ENCODE results near the gene SNW1.

DNA sequence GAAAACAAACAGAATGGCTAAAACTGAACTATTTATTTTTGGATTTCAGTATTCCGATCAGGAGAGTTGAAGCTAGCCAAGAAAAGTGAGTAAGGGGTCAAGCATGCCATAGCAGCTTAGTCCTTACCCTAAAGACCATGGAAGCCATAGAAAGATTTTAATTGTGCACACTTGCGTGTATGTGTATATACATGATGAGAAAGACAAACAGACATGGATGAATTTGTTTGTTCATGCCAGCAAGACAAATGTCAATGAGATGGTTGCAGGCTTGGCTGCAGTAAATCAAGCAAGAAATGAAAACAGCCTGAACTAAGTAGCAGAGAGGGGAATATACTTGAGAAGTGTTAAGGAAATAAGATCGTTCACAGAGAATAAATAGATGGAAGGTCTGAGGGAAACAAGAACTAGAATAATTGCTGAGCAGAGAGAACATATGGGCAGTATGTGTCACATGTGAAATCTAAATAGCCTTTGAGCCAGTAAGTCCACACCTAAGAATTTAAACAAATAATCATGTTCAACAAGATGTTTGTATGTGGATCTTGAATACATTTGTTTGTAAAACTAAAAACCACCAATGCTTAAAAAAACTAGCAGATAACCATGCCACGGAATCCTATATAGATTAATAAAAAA lies 14.8 kb downstream of the SNW1 start:
- TF ChIP-seq CTCF (IDR thresholded peaks at IDR 0.05) (no peak), POLR2AphosphoS5 (IDR thresholded peaks at IDR 0.05) (no peak), POLR2A (IDR thresholded peaks at IDR 0.05; ENCODE audit: low read depth) (no peak), EP300 (IDR thresholded peaks at IDR 0.05) (no peak)

Data from esophagus muscularis mucosa (tissue), 4 donors.